C4-2B (cell line): ENCODE results near the gene NCOA7.

Source experiments
- ZFX ChIP-seq: fragments of 450-650 bp; IDR thresholded peaks from 2 replicates; pipeline ENCODE4 v1.6.1; 2017
- TF ChIP-seq, protein P1 (sequence below): fragments of 450-650 bp; conservative IDR thresholded peaks from 2 replicates; pipeline ENCODE4 v1.5.1; 2017; ENCODE audit warnings: mild to moderate bottlenecking

DNA sequence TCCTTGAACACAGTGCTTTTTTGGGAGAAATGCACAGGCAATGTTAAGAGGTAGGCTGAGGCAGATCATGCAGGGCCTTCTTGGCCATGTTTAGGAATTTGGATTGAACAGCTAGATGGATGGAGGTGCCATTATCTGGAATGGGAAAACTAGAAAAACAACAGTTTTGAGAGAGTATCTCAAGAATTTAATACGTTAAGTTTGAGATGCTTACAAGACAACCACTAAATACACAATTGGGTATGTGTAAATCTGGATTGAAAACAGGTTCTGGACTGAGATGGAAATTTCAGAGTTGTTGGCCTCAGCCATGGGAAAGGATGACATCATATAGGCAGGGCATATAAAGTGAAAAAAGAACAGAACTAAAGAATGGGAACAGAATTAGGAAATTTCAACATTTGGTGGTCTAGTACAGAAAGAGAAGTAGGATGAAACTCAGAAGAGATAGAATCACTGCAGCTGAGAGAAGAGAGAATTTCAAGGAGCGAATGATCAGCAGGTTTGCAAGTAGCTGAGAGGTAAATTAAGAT is 37.1 kb downstream of the NCOA7 start:
- TF ChIP-seq, protein P1, sequence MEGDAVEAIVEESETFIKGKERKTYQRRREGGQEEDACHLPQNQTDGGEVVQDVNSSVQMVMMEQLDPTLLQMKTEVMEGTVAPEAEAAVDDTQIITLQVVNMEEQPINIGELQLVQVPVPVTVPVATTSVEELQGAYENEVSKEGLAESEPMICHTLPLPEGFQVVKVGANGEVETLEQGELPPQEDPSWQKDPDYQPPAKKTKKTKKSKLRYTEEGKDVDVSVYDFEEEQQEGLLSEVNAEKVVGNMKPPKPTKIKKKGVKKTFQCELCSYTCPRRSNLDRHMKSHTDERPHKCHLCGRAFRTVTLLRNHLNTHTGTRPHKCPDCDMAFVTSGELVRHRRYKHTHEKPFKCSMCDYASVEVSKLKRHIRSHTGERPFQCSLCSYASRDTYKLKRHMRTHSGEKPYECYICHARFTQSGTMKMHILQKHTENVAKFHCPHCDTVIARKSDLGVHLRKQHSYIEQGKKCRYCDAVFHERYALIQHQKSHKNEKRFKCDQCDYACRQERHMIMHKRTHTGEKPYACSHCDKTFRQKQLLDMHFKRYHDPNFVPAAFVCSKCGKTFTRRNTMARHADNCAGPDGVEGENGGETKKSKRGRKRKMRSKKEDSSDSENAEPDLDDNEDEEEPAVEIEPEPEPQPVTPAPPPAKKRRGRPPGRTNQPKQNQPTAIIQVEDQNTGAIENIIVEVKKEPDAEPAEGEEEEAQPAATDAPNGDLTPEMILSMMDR = no peak
- no peak for TF ChIP-seq ZFX
